Measurements from ENCODE around the gene PPP2R3C. TPM values are rescaled to one million over a fixed set of nuclear protein-coding genes. Genes with fewer than 3 reads are reported as not detected.
"Not testable (repeated sequence)": the region's sequence is repeated elsewhere in the genome, so short reads cannot be mapped to it uniquely, and the experiment has no call there.

The PPP2R3C gene
- 51.6 and 58.1 TPM in 2 replicates for total RNA-seq

GRCh38 chr14:35121887-35122695, at the start of gene PPP2R3C, which contains the start of gene PRORP:
PPP2R3C (minus strand) TSS chr14:35121990; CDS start chr14:35121959, 31 bp downstream.
PRORP (plus strand) TSS chr14:35122552; CDS start chr14:35123246, 694 bp downstream.
- intact Hi-C loops (cut with micrococcal nuclease) = loop anchor here (1.0 to 10.0 kb wide), 7 partner anchors 76 to 703 kb away; partner anchors contain the start of genes BRMS1L, FAM177A1, NFKBIA and PSMA6
- Mint-ChIP-seq H3K4me1 (peaks cover 56% of the 10 kb centered on the region), H3K36me3 (ENCODE audit: low read depth) (peaks cover 36% of the 10 kb centered on the region)

GRCh38 chr14:35167496-35167895, 45.7 kb upstream of the PPP2R3C start:
- no peak overlapping the region for H3K27ac Mint-ChIP-seq
- intact Hi-C loops (cut with micrococcal nuclease) = no loop called here
- H3K27me3 Mint-ChIP-seq = no peaks in the 10 kb centered on the region
- peaks cover 42% of the 10 kb centered on the region for H3K36me3 Mint-ChIP-seq (ENCODE audit: low read depth)
- H3K4me3 Mint-ChIP-seq = no peak overlapping the region
- H3K4me1 Mint-ChIP-seq = peaks cover 10% of the 10 kb centered on the region
- no peak for DNase-seq
- H3K9me3 Mint-ChIP-seq = no peaks in the 10 kb centered on the region

More at GRCh38 chr14:35121887-35122695, at the start of gene PPP2R3C, which contains the start of gene PRORP:
- peak; percentile 97 for DNase-seq
- peak within 1 kb of the TSS; percentile 82 for H3K4me3 Mint-ChIP-seq
- no peaks in the 10 kb centered on the region for H3K27me3 Mint-ChIP-seq
- H3K27ac Mint-ChIP-seq = peak within 1 kb of the TSS; percentile 100
- no peaks in the 10 kb centered on the region for H3K9me3 Mint-ChIP-seq

- H3K36me3 Mint-ChIP-seq (ENCODE audit: low read depth) = peaks cover 36% of the 10 kb centered on the region
- DNase-seq = no peak
- no peak overlapping the region for H3K27ac Mint-ChIP-seq
- H3K9me3 Mint-ChIP-seq = no peaks in the 10 kb centered on the region
- no peak overlapping the region for H3K4me3 Mint-ChIP-seq
- intact Hi-C loops (cut with micrococcal nuclease) = no loop called here
- peaks cover 29% of the 10 kb centered on the region for H3K4me1 Mint-ChIP-seq
- no peaks in the 10 kb centered on the region for H3K27me3 Mint-ChIP-seq
Observed at GRCh38 chr14:35164849-35165248, 43.1 kb upstream of the PPP2R3C start.

DNA sequence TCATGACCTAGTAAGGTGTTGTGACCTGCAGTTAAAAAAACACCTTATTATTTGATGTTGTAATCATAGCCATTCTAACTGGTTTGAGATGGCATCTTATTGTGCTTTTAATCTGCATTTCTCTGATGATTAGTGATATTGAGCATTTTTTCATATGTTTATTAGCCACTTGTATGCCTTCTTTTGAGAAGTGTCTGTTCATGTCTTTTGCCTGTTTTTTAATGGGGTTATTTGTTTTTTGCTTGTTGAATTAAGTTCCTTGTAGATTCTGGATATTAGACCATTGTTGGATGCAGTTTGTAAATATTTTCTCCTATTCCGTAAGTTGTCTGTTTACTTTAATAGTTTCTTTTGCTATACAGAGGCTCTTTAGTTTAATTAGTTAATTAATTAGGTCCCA, 41.6 kb upstream of the PPP2R3C start:
- H3K4me1 Mint-ChIP-seq = peaks cover 37% of the 10 kb centered on the region
- H3K9me3 Mint-ChIP-seq = no peaks in the 10 kb centered on the region
- intact Hi-C loops (cut with micrococcal nuclease) = no loop called here
- no peak overlapping the region for H3K27ac Mint-ChIP-seq
- no peak overlapping the region for H3K4me3 Mint-ChIP-seq
- peaks cover 39% of the 10 kb centered on the region for H3K36me3 Mint-ChIP-seq (ENCODE audit: low read depth)
- H3K27me3 Mint-ChIP-seq = no peaks in the 10 kb centered on the region
- no peak for DNase-seq

DNA sequence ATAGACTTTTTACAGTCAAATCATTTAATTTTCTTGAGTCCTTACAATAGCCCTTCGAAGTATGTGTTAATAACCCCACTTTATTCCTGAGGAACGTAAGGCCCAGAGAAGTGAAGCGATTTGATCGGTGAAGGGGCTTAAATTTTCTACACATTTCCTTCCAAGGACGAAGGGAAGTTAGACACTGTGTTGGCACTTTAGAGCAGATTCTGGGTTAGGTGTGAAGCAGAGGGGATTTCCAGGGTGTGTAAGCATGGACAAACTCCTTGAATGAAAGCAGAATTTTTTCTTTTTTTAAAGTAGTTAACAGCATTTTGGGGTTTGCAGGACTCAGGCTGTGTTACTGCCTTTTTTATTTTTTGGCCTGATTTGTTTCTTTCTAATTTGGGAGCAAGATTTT, 39.4 kb upstream of the PPP2R3C start:
- H3K36me3 Mint-ChIP-seq (ENCODE audit: low read depth) = peaks cover 33% of the 10 kb centered on the region
- H3K4me3 Mint-ChIP-seq = peak overlapping the region; percentile 4
- intact Hi-C loops (cut with micrococcal nuclease) = loop anchor here (2.0 kb wide), 1 partner anchor 44 kb away; no protein-coding TSS in a partner anchor
- DNase-seq = peak; percentile 77
- H3K27ac Mint-ChIP-seq = no peak overlapping the region
- no peaks in the 10 kb centered on the region for H3K27me3 Mint-ChIP-seq
- peaks cover 45% of the 10 kb centered on the region for H3K4me1 Mint-ChIP-seq
- no peaks in the 10 kb centered on the region for H3K9me3 Mint-ChIP-seq

GRCh38 chr14:35159742-35160409, 38.1 kb upstream of the PPP2R3C start:
- Mint-ChIP-seq H3K4me1 (peaks cover 49% of the 10 kb centered on the region), H3K27ac (peak overlapping the region; percentile 72), H3K9me3 (no peaks in the 10 kb centered on the region), H3K27me3 (no peaks in the 10 kb centered on the region), H3K4me3 (peak overlapping the region; percentile 1), H3K36me3 (ENCODE audit: low read depth) (peaks cover 28% of the 10 kb centered on the region)
- DNase-seq = no peak
- intact Hi-C loops (cut with micrococcal nuclease) = loop anchor here (2.0 kb wide), 1 partner anchor 45 kb away; no protein-coding TSS in a partner anchor

- H3K9me3 Mint-ChIP-seq = no peaks in the 10 kb centered on the region
- H3K27ac Mint-ChIP-seq = peak overlapping the region; percentile 14
- H3K27me3 Mint-ChIP-seq = no peaks in the 10 kb centered on the region
- no peak for DNase-seq
- peaks cover 55% of the 10 kb centered on the region for H3K4me1 Mint-ChIP-seq
- intact Hi-C loops (cut with micrococcal nuclease) = no loop called here
- H3K4me3 Mint-ChIP-seq = no peak overlapping the region
- peaks cover 26% of the 10 kb centered on the region for H3K36me3 Mint-ChIP-seq (ENCODE audit: low read depth)
Observed at GRCh38 chr14:35158951-35159653, 37.3 kb upstream of the PPP2R3C start.

GRCh38 chr14:35158491-35158890, 36.7 kb upstream of the PPP2R3C start:
- Mint-ChIP-seq H3K36me3 (ENCODE audit: low read depth) (peaks cover 23% of the 10 kb centered on the region), H3K9me3 (no peaks in the 10 kb centered on the region), H3K4me3 (no peak overlapping the region), H3K27me3 (no peaks in the 10 kb centered on the region), H3K4me1 (peaks cover 53% of the 10 kb centered on the region), H3K27ac (no peak overlapping the region)
- no peak for DNase-seq
- intact Hi-C loops (cut with micrococcal nuclease) = no loop called here

GRCh38 chr14:35155962-35156361, 34.2 kb upstream of the PPP2R3C start:
- intact Hi-C loops (cut with micrococcal nuclease) = no loop called here
- H3K27me3 Mint-ChIP-seq = no peaks in the 10 kb centered on the region
- H3K36me3 Mint-ChIP-seq (ENCODE audit: low read depth) = peaks cover 28% of the 10 kb centered on the region
- H3K9me3 Mint-ChIP-seq = no peaks in the 10 kb centered on the region
- H3K27ac Mint-ChIP-seq = peak overlapping the region; percentile 64
- peak; percentile 67 for DNase-seq
- peaks cover 47% of the 10 kb centered on the region for H3K4me1 Mint-ChIP-seq
- H3K4me3 Mint-ChIP-seq = peak overlapping the region; percentile 34

GRCh38 chr14:35154016-35154415, 32.2 kb upstream of the PPP2R3C start:
- H3K27ac Mint-ChIP-seq = no peak overlapping the region
- H3K9me3 Mint-ChIP-seq = no peaks in the 10 kb centered on the region
- H3K4me1 Mint-ChIP-seq = peaks cover 32% of the 10 kb centered on the region
- H3K27me3 Mint-ChIP-seq = no peaks in the 10 kb centered on the region
- intact Hi-C loops (cut with micrococcal nuclease) = no loop called here
- H3K36me3 Mint-ChIP-seq (ENCODE audit: low read depth) = peaks cover 18% of the 10 kb centered on the region
- DNase-seq = no peak
- no peak overlapping the region for H3K4me3 Mint-ChIP-seq

GRCh38 chr14:35152531-35152930, 30.7 kb upstream of the PPP2R3C start:
- H3K27me3 Mint-ChIP-seq; H3K9me3 Mint-ChIP-seq; intact Hi-C loops (cut with micrococcal nuclease): not testable (repeated sequence)

GRCh38 chr14:35149239-35149638, 27.4 kb upstream of the PPP2R3C start:
- no peak for DNase-seq
- H3K4me3 Mint-ChIP-seq = no peak overlapping the region
- H3K27ac Mint-ChIP-seq = no peak overlapping the region
- H3K9me3 Mint-ChIP-seq = no peaks in the 10 kb centered on the region
- intact Hi-C loops (cut with micrococcal nuclease) = no loop called here
- H3K4me1 Mint-ChIP-seq = peaks cover 13% of the 10 kb centered on the region
- H3K36me3 Mint-ChIP-seq (ENCODE audit: low read depth) = peaks cover 13% of the 10 kb centered on the region
- H3K27me3 Mint-ChIP-seq = no peaks in the 10 kb centered on the region

More at GRCh38 chr14:35152531-35152930, 30.7 kb upstream of the PPP2R3C start:
- peak; percentile 40 for DNase-seq
- Mint-ChIP-seq H3K36me3 (ENCODE audit: low read depth) (peaks cover 15% of the 10 kb centered on the region), H3K4me1 (peaks cover 28% of the 10 kb centered on the region)
- not testable (repeated sequence) for H3K4me3 Mint-ChIP-seq, H3K27ac Mint-ChIP-seq

- peaks cover 11% of the 10 kb centered on the region for H3K36me3 Mint-ChIP-seq (ENCODE audit: low read depth)
- H3K4me1 Mint-ChIP-seq = peaks cover 8% of the 10 kb centered on the region
- no peaks in the 10 kb centered on the region for H3K9me3 Mint-ChIP-seq
- H3K4me3 Mint-ChIP-seq = no peak overlapping the region
- no peak overlapping the region for H3K27ac Mint-ChIP-seq
- no peak for DNase-seq
- intact Hi-C loops (cut with micrococcal nuclease) = no loop called here
- no peaks in the 10 kb centered on the region for H3K27me3 Mint-ChIP-seq
Observed at GRCh38 chr14:35147711-35148110, 25.9 kb upstream of the PPP2R3C start.
